ENCODE data around the gene GRID2.
"Not testable (repeated sequence)": the region's sequence is repeated elsewhere in the genome, so short reads cannot be mapped to it uniquely, and the experiment has no call there.

GRID2 gene

GRCh38 chr4:93221771-93222170 lies 918.0 kb downstream of the GRID2 start:
- DNase-seq = no peak

DNA sequence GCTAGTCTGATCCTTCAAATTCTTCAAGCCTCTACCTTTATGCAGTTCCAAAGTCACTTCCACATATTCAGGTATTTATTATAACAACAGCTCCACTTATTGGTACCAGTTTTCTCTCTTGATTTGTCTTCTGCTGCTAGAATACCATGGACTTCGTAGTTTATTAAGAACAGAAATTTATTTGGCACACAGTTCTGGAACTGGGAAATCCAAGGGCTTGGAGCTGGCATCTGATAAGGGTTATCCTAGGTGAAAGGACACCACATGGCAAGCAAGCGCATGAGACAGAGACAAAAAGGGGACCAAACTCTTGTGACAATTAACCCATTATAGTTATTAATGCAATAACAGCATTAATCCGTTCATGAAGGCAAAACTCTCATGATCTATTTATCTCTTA lies 924.3 kb downstream of the GRID2 start:
- DNase-seq = no peak

GRCh38 chr4:93232883-93233282 lies 929.1 kb downstream of the GRID2 start:
- DNase-seq = no peak

GRCh38 chr4:93237521-93237920 lies 933.8 kb downstream of the GRID2 start:
- DNase-seq = no peak

GRCh38 chr4:93243262-93243661 lies 939.5 kb downstream of the GRID2 start:
- DNase-seq = no peak

DNA sequence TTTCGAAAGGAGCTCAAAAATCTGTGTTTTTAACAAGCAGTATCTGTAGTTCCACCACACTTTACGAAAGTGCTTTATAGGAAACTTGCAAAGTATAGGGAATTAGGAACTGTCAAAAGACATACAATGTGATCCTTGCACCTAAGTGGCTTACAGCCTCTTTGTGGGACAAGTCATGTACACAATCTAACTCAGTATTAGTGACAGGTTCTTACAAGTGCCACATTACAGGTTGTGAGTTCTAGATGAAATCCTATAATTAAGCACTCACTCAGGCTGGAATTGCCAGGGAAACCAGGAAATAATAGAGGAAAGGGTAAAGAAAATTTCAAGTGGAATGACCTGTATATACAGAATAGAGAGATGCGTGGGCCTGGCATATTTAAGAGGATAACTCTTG lies 957.4 kb downstream of the GRID2 start:
- DNase-seq = no peak

DNA sequence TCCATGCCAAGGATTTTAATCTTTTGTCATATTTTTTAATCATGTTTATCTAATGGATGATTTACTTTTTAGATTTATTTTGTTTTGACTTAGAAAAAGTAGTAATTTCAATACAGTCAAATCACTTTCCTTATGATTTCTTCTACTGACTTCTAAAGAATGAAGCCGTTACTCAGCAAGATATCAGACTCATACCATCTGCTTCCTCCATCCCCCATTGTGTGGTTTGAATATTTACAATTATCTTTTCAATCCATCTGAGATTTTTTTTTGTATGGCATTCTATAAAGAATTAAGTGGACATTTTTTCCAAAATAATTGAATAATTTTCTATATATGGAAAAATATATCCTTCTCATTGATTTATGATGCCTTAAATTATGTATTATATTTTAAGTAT lies 959.4 kb downstream of the GRID2 start:
- no peak for DNase-seq

- DNase-seq = no peak
These were observed 964.0 kb downstream of the GRID2 start for GRCh38 chr4:93267747-93268146.

DNA sequence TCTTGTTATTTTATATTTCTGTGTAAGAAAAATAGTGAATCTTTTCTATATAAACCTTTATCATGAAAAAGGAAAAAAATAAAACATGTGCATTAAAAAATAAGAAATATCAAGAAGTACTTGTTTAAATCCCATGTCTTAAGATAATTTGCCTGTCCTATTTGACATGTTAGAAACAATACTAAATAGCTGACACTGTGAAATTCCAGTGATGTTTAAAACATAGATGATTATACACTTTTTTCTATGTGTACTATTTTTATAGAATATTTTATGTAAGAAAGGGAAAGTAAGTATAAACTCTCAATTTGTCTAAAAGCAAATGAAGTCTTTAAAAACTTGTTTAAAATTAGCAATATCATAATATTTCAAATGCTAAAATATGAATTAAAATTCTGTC lies 981.6 kb downstream of the GRID2 start:
- DNase-seq = no peak

GRCh38 chr4:93289241-93289640 lies 985.5 kb downstream of the GRID2 start:
- DNase-seq = no peak

DNA sequence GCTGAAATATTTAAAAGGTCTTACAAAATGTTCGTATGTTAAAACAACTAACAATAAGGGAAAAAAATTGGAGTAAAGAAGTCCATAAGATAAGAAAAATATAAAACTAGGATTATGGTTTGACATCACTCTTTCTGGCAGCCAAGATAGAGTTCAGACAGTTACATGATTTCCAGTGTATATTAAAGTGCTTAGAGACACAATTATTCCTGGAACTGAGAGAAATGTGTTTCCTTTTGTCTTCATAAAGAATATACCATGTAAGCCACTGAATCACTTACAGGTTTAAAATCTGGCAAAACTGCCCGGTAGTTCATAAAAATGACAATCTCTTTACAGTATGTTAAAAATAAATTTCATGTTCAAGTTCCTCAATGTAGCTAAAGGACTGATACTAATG lies 986.1 kb downstream of the GRID2 start:
- no peak for DNase-seq

GRCh38 chr4:93299118-93299517 lies 995.4 kb downstream of the GRID2 start:
- DNase-seq = no peak

GRCh38 chr4:93300780-93301555 lies 997.2 kb downstream of the GRID2 start:
- not testable (repeated sequence) for DNase-seq

- DNase-seq = no peak
These were observed 998.5 kb downstream of the GRID2 start for GRCh38 chr4:93302310-93302709.

GRCh38 chr4:93303440-93303839 lies 999.7 kb downstream of the GRID2 start:
- DNase-seq = no peak

- DNase-seq = no peak
These were observed 1008.5 kb downstream of the GRID2 start for GRCh38 chr4:93312299-93312698.

- DNase-seq = no peak
These were observed 1009.4 kb downstream of the GRID2 start for GRCh38 chr4:93313197-93313596.

- DNase-seq = no peak
These were observed 1013.3 kb downstream of the GRID2 start for GRCh38 chr4:93317057-93317456.

GRCh38 chr4:93317561-93317960 lies 1013.8 kb downstream of the GRID2 start:
- DNase-seq = no peak

GRCh38 chr4:93319041-93319440 lies 1015.3 kb downstream of the GRID2 start:
- no peak for DNase-seq

DNA sequence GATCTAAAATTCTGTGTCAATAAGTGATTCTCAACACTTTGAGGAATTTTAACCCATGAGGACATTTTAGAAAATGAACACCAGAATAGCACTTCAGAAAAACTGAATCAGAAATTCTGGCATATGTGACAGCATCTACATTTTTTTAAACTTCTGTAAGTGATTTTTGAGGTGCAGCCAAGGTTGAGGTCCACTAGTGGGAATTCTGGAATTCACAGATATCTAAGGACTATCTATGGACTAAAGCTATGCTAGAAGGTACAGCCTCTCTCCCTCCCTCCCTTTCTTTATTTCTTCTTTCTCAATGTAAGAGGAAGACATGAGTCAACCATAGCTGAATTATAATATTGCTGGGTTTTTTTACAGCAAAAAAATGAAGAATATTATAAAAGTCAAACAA lies 1016.6 kb downstream of the GRID2 start:
- no peak for DNase-seq

GRCh38 chr4:93327346-93327745 lies 1023.6 kb downstream of the GRID2 start:
- no peak for DNase-seq

DNA sequence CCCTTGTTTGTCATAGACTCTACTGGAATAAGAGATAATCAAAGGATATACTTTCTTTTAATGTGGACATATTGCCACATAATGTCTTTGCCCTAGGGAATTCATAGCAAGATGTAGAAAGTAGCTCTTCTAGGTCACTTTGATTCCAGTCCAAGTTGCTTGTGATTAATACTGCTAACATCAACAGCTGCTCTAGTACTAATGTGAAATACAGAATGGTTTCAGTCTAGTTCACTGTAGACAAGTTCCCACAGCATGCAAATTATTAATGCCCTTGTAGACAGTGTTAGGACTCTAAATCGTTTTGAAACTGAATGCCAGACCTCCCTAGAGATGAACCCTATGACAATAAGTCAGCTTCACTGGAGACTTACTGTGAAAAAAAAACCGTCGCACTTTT lies 1030.2 kb downstream of the GRID2 start:
- no peak for DNase-seq

DNA sequence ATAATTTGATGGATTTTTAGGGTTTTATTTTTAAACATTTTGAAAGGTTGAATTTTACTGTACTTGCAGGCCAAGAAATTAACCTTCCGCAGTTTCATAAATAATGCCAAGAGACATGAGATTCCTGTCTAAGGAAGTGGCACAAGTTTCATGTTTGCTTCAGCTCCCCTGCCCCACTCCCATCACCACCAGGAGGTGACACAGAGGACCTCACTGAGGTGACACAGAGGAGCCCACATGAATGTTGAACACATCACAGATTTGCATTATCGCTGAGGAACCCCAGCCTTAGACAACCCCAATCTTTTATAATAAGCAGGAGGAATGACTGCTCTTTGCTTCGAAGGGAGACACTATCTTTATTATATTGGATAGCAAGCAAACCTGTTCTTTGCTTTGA lies 1033.4 kb downstream of the GRID2 start:
- DNase-seq = no peak

GRCh38 chr4:93342738-93343137 lies 1039.0 kb downstream of the GRID2 start:
- no peak for DNase-seq
